Hindlimb muscle (tissue), 1 donor: Measurements from ENCODE around the gene WNK1. TPM values are rescaled to one million over a fixed set of nuclear protein-coding genes. Genes with fewer than 3 reads are reported as not detected.
"Not testable (repeated sequence)": the region's sequence is repeated elsewhere in the genome, so short reads cannot be mapped to it uniquely, and the experiment has no call there.

Source experiments
- DNase-seq: peaks from one replicate; pipeline ENCODE4 v3.0.0-alpha.2; 2013
- polyA plus RNA-seq: library from polyadenylated mRNA; unstranded; fragments of 120-200 nt; gene quantifications from one replicate; pipeline ENCODE4 v1.2.1, GENCODE V29; 2013; ENCODE audit not compliant: insufficient read length

The WNK1 gene
- polyA plus RNA-seq, 1 donor = 61.4 TPM

- DNase-seq = no peak
Measured at GRCh38 chr12:749751-750270, 2.6 kb upstream of the WNK1 start.

- DNase-seq = no peak
Measured at GRCh38 chr12:750366-751191, 1.8 kb upstream of the WNK1 start.

- peak; percentile 95 for DNase-seq
Measured at GRCh38 chr12:751192-751998, 984 bp upstream of the WNK1 start.

DNA sequence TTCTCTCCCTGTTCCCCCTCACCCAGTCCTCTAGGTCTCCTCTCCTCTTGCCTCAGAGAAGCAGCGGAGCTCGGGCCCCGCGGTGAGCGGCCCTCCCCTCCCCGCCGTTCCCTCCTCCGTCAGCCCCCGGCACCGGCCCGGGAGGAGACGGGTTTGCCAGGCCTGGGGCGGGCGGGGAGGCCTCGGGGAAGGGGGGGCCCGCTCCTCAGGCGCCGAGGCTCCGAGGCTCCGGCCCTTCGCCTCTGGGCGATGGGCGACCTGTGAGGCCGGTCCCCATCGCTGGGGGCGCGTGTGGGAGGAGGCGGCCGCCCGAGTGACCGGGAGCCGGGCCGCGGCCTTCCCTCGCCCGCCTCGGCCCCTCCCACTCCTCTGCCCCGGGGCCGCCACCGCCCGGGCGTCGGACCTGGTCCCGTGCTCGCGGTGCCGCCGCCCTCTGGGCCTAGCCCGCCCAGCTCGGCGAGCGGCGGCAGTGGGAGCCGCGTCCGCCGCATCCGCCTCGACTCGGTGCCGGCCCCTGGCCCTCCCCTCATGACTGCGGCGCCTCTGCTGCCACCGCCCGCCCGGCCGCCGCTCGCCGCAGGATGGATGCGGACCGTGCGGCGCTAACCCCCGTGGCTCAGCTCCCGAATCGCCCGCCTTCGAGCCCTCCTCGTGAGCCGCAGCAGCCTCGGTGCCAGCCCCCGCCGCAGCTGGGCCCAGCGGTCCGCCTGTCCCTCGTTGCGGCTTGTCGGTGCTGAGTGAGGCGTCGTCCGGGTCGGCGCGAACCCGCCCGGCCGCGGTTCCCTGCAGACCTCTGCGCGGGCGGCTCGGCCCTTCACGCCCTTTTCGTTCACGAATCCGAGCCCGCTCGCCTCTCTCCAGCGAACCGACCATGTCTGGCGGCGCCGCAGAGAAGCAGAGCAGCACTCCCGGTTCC lies 574 bp downstream of the WNK1 start:
- DNase-seq = peak; percentile 61

DNA sequence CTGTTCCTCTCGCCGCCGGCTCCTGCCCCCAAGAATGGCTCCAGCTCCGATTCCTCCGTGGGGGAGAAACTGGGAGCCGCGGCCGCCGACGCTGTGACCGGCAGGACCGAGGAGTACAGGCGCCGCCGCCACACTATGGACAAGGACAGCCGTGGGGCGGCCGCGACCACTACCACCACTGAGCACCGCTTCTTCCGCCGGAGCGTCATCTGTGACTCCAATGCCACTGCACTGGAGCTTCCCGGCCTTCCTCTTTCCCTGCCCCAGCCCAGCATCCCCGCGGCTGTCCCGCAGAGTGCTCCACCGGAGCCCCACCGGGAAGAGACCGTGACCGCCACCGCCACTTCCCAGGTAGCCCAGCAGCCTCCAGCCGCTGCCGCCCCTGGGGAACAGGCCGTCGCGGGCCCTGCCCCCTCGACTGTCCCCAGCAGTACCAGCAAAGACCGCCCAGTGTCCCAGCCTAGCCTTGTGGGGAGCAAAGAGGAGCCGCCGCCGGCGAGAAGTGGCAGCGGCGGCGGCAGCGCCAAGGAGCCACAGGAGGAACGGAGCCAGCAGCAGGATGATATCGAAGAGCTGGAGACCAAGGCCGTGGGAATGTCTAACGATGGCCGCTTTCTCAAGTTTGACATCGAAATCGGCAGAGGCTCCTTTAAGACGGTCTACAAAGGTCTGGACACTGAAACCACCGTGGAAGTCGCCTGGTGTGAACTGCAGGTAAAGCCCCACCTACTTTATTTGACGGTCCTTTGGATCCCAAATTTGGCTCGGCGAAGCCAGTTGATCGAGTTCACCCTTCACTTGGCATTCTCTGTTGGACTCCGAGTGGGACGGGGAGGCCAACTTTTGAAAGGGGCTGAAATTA lies 1.5 kb downstream of the WNK1 start:
- DNase-seq = no peak

DNA sequence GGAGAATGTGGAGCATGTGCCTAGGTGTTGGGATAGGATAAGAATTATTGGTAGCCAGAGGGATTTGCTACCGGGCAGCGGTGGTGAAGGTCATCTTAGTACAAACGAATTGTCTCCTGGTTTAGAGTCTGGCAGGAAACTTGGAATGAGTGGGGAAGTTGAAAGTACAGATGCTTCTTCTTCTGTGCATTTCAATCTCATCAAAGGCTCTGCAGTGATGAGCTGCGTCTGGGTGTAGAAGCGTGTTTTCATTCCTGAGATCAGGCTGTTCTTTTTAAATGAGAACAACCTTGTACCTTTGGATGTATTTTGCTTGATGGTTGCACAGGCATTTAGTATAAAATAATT lies 2.1 kb downstream of the WNK1 start:
- DNase-seq = no peak

- DNase-seq = no peak
Measured at GRCh38 chr12:754851-755562, 2.6 kb downstream of the WNK1 start.

DNA sequence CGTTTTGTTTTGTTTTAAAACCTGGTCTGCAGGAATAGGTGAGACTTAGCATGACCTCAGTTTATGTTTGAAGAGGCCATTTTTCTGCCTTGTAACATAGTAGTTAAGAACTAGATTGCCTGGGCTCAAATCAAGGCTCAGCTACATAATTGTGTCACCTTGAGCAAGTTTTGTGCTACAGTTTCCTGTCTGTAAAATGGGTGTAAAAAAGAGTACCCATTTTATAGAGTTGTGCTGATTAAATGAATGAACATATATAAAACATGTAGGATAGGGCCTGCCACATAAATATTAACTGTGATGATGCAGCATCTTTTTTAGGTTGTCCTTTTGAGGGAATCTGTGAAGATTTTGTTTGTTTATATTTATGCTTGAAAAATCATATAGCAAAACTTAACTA lies 7.2 kb downstream of the WNK1 start:
- no peak for DNase-seq

GRCh38 chr12:761256-761655 lies 8.9 kb downstream of the WNK1 start:
- no peak for DNase-seq

- DNase-seq = no peak
Measured at GRCh38 chr12:765840-766239, 13.5 kb downstream of the WNK1 start.

- DNase-seq = no peak
Measured at GRCh38 chr12:768434-768833, 16.1 kb downstream of the WNK1 start.

GRCh38 chr12:770479-770878 lies 18.1 kb downstream of the WNK1 start:
- no peak for DNase-seq

GRCh38 chr12:772056-772697 lies 19.8 kb downstream of the WNK1 start:
- no peak for DNase-seq

DNA sequence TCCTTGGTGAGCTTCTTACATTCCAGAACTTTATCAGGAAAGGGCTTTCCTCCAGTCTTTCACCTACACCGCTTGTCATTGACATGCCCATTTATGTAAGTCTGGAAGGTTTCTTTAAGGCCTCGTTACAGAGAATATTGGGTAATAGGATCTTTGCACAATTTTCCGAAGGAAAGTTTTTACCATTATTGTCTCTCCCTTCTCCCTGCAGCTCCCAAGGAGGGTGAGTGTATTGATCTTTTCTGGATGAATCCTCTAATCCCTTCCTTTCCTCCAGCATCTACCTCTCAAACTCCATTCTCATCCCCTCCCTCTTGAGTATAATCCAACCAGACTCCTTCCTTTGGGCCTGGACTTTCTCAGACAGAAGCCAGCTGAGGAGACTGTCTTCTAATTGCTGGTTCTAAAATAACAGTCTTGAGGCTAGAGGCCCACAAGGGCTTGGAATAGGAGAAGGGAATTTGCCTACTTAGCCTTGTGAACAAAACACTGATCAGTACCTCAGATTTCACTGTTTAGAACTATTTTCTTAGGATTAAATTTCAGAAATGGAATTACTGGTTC lies 21.8 kb downstream of the WNK1 start:
- no peak for DNase-seq

DNA sequence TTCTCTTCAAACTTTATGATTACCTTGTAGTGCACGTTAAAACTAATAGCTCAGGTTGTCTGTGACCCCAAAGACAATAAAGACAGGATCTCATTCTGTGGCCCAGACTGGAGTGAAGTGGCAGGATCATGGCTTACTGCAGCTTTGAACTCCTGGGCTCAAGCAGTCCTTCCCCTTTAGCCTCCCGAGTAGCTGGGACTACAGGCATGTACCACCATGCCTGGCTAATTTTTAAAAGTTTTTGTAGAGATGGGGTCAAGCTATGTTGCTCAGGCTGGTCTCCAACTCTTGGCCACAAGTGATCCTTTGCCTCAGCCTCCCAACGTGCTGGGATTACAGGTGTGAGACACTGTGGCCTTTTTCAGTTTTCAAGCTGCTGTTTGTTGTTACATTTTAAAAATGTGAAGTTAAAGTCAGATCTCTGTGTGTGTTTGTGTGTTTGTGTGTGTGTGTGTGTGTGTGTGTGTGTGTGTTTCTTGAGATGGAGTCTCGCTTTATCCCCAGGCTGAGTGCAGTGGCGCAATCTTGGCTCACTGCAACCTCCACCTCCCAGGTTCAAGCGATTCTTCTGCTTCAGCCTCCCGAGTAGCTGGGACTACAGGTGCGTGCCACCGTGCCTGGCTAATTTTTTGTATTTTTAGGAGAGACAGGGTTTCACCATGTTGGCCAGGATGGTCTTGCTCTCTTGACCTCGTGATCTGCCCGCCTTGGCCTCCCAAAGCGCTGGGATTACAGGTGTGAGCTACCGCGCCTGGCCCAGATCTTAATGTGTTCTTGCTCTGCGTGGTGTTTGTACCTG lies 23.8 kb downstream of the WNK1 start:
- DNase-seq = not testable (repeated sequence)

DNA sequence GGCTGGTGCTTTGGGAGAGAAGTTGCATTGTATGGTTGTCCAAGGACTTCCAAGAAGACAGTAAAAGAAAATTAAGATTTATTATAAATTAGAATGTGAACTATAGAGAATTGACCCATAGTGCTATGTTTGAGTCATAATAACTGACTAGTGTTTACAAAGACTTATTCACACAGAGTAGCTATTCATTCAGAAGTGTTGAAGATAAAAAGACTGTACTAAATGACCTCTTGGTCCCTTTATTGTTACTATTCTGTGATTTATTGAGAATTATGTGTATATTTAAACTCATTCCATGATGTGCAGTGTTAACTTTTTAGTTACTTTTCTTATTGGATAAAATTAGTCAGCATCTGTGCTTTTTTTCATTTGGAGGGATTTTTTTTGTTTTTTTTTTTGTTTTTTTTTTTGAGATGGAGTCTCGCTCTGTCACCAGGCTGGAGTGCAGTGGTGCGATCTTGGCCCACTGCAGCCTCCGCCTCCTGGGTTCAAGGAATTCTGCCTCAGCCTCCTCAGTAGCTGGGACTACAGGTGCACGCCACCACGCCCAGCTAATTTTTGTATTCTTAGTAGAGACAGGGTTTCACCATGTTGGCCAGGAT lies 24.5 kb downstream of the WNK1 start:
- not testable (repeated sequence) for DNase-seq

- no peak for DNase-seq
Measured at GRCh38 chr12:777550-778047, 25.2 kb downstream of the WNK1 start.

GRCh38 chr12:778615-779014 lies 26.2 kb downstream of the WNK1 start:
- DNase-seq = no peak
